A549 treated with AZD2906 at 1 μM for 4 hours (cell line): ENCODE results near the gene CD2AP. TPM values are rescaled to one million over a fixed set of nuclear protein-coding genes. Genes with fewer than 3 reads are reported as not detected.

Experiments used
- total RNA-seq: library from RNA; stranded (reverse); fragments of 200-300 nt; extraction: Qiagen RNA extraction; gene quantifications from 5 replicates; pipeline ENCODE4 v1.2.3, GENCODE V29; 2022

CD2AP gene
- 11.0 to 16.4 TPM (median 14.0 TPM) in 5 replicates for total RNA-seq

GRCh38 chr6:47477497-47478232 is at the start of gene CD2AP:
TSS of gene CD2AP (plus strand) at chr6:47477789. CDS start at chr6:47478245, 456 bp downstream.

Other genes with a start within 250 kb of the CD2AP start
- gene TNFRSF21, start 167.9 kb upstream of the CD2AP start, total RNA-seq = 11.7 to 14.9 TPM (median 13.3 TPM) in 5 replicates
- 15.2 to 18.7 TPM (median 16.9 TPM) in 5 replicates for gene ADGRF4, start 220.8 kb downstream of the CD2AP start, total RNA-seq